ENCODE measurements around the gene HIPK1. TPM values are rescaled to one million over a fixed set of nuclear protein-coding genes. Genes with fewer than 3 reads are reported as not detected.

HIPK1 gene
- total RNA-seq, 4 donors from 2014 or later = 60.6 to 89.9 (median 76.5) TPM

DNA sequence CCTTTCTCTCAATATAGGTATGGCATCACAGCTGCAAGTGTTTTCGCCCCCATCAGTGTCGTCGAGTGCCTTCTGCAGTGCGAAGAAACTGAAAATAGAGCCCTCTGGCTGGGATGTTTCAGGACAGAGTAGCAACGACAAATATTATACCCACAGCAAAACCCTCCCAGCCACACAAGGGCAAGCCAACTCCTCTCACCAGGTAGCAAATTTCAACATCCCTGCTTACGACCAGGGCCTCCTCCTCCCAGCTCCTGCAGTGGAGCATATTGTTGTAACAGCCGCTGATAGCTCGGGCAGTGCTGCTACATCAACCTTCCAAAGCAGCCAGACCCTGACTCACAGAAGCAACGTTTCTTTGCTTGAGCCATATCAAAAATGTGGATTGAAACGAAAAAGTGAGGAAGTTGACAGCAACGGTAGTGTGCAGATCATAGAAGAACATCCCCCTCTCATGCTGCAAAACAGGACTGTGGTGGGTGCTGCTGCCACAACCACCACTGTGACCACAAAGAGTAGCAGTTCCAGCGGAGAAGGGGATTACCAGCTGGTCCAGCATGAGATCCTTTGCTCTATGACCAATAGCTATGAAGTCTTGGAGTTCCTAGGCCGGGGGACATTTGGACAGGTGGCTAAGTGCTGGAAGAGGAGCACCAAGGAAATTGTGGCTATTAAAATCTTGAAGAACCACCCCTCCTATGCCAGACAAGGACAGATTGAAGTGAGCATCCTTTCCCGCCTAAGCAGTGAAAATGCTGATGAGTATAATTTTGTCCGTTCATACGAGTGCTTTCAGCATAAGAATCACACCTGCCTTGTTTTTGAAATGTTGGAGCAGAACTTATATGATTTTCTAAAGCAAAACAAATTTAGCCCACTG lies 11.5 kb downstream of the HIPK1 start:
- no peak for DNase-seq (ENCODE audit: extremely low spot score)
- peaks cover 14 to 60% (median 50%) of the 10 kb centered on the region in 4 donors for H3K4me1 ChIP-seq
- TF ChIP-seq EP300 (IDR thresholded peaks at IDR 0.05) (no peak), POLR2A (IDR thresholded peaks at IDR 0.05; ENCODE audit: low read depth) (no peak), POLR2AphosphoS5 (IDR thresholded peaks at IDR 0.05) (no peak)
- TF ChIP-seq, protein P1, sequence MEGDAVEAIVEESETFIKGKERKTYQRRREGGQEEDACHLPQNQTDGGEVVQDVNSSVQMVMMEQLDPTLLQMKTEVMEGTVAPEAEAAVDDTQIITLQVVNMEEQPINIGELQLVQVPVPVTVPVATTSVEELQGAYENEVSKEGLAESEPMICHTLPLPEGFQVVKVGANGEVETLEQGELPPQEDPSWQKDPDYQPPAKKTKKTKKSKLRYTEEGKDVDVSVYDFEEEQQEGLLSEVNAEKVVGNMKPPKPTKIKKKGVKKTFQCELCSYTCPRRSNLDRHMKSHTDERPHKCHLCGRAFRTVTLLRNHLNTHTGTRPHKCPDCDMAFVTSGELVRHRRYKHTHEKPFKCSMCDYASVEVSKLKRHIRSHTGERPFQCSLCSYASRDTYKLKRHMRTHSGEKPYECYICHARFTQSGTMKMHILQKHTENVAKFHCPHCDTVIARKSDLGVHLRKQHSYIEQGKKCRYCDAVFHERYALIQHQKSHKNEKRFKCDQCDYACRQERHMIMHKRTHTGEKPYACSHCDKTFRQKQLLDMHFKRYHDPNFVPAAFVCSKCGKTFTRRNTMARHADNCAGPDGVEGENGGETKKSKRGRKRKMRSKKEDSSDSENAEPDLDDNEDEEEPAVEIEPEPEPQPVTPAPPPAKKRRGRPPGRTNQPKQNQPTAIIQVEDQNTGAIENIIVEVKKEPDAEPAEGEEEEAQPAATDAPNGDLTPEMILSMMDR (IDR thresholded peaks at IDR 0.05) = no peak
- no peaks in the 10 kb centered on the region for H3K9me3 ChIP-seq
- 78% methylated on average over 16 of the region's 16 CpGs for WGBS
- no peak overlapping the region for H3K27ac ChIP-seq (replicated peaks in 1 of 4)
- H3K36me3 ChIP-seq = peaks cover 9 to 29% (median 24%) of the 10 kb centered on the region in 4 donors
- intact Hi-C loops (cut with DNase I) = loop anchor here (10.0 kb wide), 1 partner anchor 106 kb away; no protein-coding TSS in a partner anchor
- no peaks in the 10 kb centered on the region for H3K27me3 ChIP-seq
- H3K4me3 ChIP-seq = no peak overlapping the region

DNA sequence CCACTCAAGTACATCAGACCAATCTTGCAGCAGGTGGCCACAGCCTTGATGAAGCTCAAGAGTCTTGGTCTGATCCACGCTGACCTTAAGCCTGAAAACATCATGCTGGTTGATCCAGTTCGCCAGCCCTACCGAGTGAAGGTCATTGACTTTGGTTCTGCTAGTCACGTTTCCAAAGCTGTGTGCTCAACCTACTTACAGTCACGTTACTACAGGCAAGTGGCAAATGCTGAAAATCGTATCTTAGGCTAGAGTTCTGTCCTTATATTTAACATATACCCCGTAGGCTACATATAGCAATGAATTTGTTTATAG lies 12.1 kb downstream of the HIPK1 start:
- WGBS = 83% methylated on average over 7 of the region's 7 CpGs
- intact Hi-C loops (cut with DNase I) = loop anchor here (10.0 kb wide), 1 partner anchor 106 kb away; no protein-coding TSS in a partner anchor
- Histone ChIP-seq H3K27ac (replicated peaks in 1 of 4) (no peak overlapping the region), H3K36me3 (peaks cover 9 to 29% (median 24%) of the 10 kb centered on the region in 4 donors), H3K4me3 (no peak overlapping the region), H3K4me1 (peaks cover 14 to 65% (median 56%) of the 10 kb centered on the region in 4 donors), H3K27me3 (no peaks in the 10 kb centered on the region), H3K9me3 (no peaks in the 10 kb centered on the region)
- no peak for TF ChIP-seq EP300 (IDR thresholded peaks at IDR 0.05)
- no peak for TF ChIP-seq POLR2A (IDR thresholded peaks at IDR 0.05; ENCODE audit: low read depth)
- TF ChIP-seq, protein P1 (IDR thresholded peaks at IDR 0.05) = no peak
- TF ChIP-seq POLR2AphosphoS5 (IDR thresholded peaks at IDR 0.05) = no peak
- no peak for DNase-seq (ENCODE audit: extremely low spot score)

DNA sequence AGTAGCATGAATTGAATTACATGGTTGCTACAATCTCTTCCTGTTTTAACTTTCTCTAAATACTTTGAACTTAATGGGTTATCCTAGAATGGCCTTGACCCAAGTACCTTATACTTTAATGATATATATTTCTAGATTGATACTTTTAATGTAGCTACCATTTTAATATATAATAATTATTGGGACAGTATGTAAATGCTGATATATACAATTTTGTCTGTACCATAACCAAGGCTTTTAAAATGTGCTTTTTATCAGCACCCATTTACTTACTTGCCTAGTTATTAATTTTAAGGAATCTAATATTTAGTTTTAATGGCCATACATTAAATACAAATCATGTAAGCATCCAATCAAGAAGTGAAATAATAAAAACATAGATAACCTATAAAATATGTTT lies 13.4 kb downstream of the HIPK1 start:
- DNase-seq (ENCODE audit: extremely low spot score) = no peak
- no peaks in the 10 kb centered on the region for H3K27me3 ChIP-seq
- TF ChIP-seq POLR2AphosphoS5 (IDR thresholded peaks at IDR 0.05) = no peak
- no peak for TF ChIP-seq POLR2A (IDR thresholded peaks at IDR 0.05; ENCODE audit: low read depth)
- TF ChIP-seq EP300 (IDR thresholded peaks at IDR 0.05) = no peak
- TF ChIP-seq, protein P1 (IDR thresholded peaks at IDR 0.05) = no peak
- no peak overlapping the region for H3K27ac ChIP-seq (replicated peaks in 1 of 4)
- no peak overlapping the region for H3K4me3 ChIP-seq
- H3K36me3 ChIP-seq = peaks cover 9 to 29% (median 24%) of the 10 kb centered on the region in 4 donors
- peaks cover 21 to 64% (median 60%) of the 10 kb centered on the region in 4 donors for H3K4me1 ChIP-seq
- no peaks in the 10 kb centered on the region for H3K9me3 ChIP-seq
- intact Hi-C loops (cut with DNase I) = loop anchor here (10.0 kb wide), 1 partner anchor 108 kb away; no protein-coding TSS in a partner anchor

DNA sequence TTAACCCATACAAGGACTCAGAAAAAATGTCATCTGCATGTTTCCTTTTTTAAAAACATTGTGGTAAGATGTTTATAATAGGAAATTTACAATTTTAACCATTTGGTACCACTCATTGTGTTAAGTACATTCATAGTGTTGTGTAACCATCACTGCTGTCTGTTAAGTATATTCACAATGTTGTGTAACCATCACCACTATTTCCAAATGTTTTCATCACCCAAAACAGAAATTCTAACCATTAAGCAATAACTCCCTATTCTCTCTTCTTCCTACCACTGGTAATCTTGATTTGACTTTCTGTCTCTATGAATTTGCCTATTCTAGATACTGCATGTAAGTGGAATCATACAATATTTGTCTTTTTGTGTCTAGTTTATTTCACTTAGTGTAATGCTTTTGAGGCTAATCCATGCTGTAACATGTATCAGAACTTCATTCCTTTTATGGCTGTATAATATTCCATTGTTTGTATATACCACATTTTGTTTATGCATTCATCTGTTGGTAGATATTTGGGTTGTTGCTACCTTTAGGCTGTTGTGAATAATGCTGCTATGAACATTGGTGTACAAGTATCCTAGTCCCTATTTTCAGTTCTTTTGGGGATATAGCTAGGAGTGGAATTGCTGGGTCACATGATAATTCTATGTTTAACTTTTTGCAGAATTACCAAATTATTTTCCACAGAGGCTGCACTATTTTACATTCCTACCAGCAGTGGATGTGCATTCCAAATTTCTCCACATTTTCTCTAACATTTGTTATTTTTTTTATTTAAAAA lies 14.1 kb downstream of the HIPK1 start:
- Histone ChIP-seq H3K9me3 (no peaks in the 10 kb centered on the region), H3K36me3 (peaks cover 9 to 29% (median 24%) of the 10 kb centered on the region in 4 donors), H3K4me3 (no peak overlapping the region), H3K27me3 (no peaks in the 10 kb centered on the region), H3K27ac (replicated peaks in 1 of 4) (no peak overlapping the region), H3K4me1 (peaks cover 25 to 64% (median 60%) of the 10 kb centered on the region in 4 donors)
- TF ChIP-seq, protein P1 (IDR thresholded peaks at IDR 0.05) = no peak
- TF ChIP-seq POLR2A (IDR thresholded peaks at IDR 0.05; ENCODE audit: low read depth) (no peak), EP300 (IDR thresholded peaks at IDR 0.05) (no peak), POLR2AphosphoS5 (IDR thresholded peaks at IDR 0.05) (no peak)
- DNase-seq (ENCODE audit: extremely low spot score) = no peak
- intact Hi-C loops (cut with DNase I) = loop anchor here (10.0 kb wide), 1 partner anchor 108 kb away; no protein-coding TSS in a partner anchor

Measured in esophagus muscularis mucosa (tissue), 4 donors.